Duodenal mucosa (tissue), 2 donors: ENCODE measurements around the gene TMEM165.

Experiments
- H3K27ac ChIP-seq: one replicate; pipeline ENCODE4 v1.7.0; 2013; ENCODE audit warnings: low read depth, low read length
- H3K27me3 ChIP-seq, 2 donors: one replicate each; pipeline ENCODE4 v1.7.0; 2013; ENCODE audit warnings: low read length in 2 of 2, control low read depth in 1 of 2; ENCODE audit not compliant: insufficient read depth in 2 of 2, control insufficient read depth in 1 of 2
- H3K36me3 ChIP-seq, 2 donors: one replicate each; pipeline ENCODE4 v1.7.0; 2013; ENCODE audit warnings: low read length in 2 of 2, control low read depth in 1 of 2; ENCODE audit not compliant: insufficient read depth in 2 of 2, control insufficient read depth in 1 of 2
- H3K4me1 ChIP-seq, 2 donors: one replicate each; pipeline ENCODE4 v1.7.0; 2013; ENCODE audit warnings: low read length in 2 of 2, control low read depth in 1 of 2; ENCODE audit not compliant: insufficient read depth in 2 of 2, control insufficient read depth in 1 of 2
- H3K4me3 ChIP-seq, 2 donors: one replicate each; pipeline ENCODE4 v1.7.0; 2013; ENCODE audit warnings: low read length in 2 of 2, low read depth in 1 of 2
- H3K9ac ChIP-seq, 2 donors: one replicate each; pipeline ENCODE4 v1.7.0; 2013; ENCODE audit warnings: low read length in 2 of 2, low read depth in 1 of 2
- H3K9me3 ChIP-seq, 2 donors: one replicate each; pipeline ENCODE4 v1.7.0; 2013; ENCODE audit warnings: low read length in 2 of 2, control low read depth in 1 of 2; ENCODE audit not compliant: control insufficient read depth in 1 of 2

The TMEM165 gene

GRCh38 chr4:55445921-55446577 lies 50.3 kb downstream of the TMEM165 start:
- no peak overlapping the region for H3K9ac ChIP-seq
- no peak overlapping the region for H3K4me3 ChIP-seq
- no peak overlapping the region for H3K27ac ChIP-seq
- peaks cover 16 to 43% of the 10 kb centered on the region in 2 donors for H3K36me3 ChIP-seq
- no peaks in the 10 kb centered on the region for H3K27me3 ChIP-seq
- no peaks in the 10 kb centered on the region for H3K9me3 ChIP-seq
- peaks cover 0 to 5% of the 10 kb centered on the region in 2 donors for H3K4me1 ChIP-seq

GRCh38 chr4:55446578-55446922 lies 50.8 kb downstream of the TMEM165 start:
- no peak overlapping the region for H3K4me3 ChIP-seq
- H3K27me3 ChIP-seq: no peaks in the 10 kb centered on the region
- no peaks in the 10 kb centered on the region for H3K9me3 ChIP-seq
- peaks cover 15 to 40% of the 10 kb centered on the region in 2 donors for H3K36me3 ChIP-seq
- H3K27ac ChIP-seq: no peak overlapping the region
- peaks cover 0 to 5% of the 10 kb centered on the region in 2 donors for H3K4me1 ChIP-seq
- no peak overlapping the region for H3K9ac ChIP-seq

- no peak overlapping the region for H3K9ac ChIP-seq
- H3K4me1 ChIP-seq: peaks cover 0 to 5% of the 10 kb centered on the region in 2 donors
- H3K4me3 ChIP-seq: no peak overlapping the region
- H3K36me3 ChIP-seq: peaks cover 9 to 45% of the 10 kb centered on the region in 2 donors
- H3K9me3 ChIP-seq: no peaks in the 10 kb centered on the region
- no peak overlapping the region for H3K27ac ChIP-seq
- no peaks in the 10 kb centered on the region for H3K27me3 ChIP-seq
Measured at GRCh38 chr4:55447108-55447708, 51.5 kb downstream of the TMEM165 start.

- Histone ChIP-seq H3K36me3 (peaks cover 6 to 40% of the 10 kb centered on the region in 2 donors), H3K4me1 (peaks cover 0 to 5% of the 10 kb centered on the region in 2 donors), H3K9me3 (no peaks in the 10 kb centered on the region)
Measured at GRCh38 chr4:55447831-55448230, 52.1 kb downstream of the TMEM165 start.

GRCh38 chr4:55450566-55450965 lies 54.8 kb downstream of the TMEM165 start:
- Histone ChIP-seq H3K36me3 (peaks cover 7 to 30% of the 10 kb centered on the region in 2 donors), H3K27ac (no peak overlapping the region), H3K27me3 (no peaks in the 10 kb centered on the region), H3K9me3 (no peaks in the 10 kb centered on the region), H3K4me3 (no peak overlapping the region), H3K4me1 (peaks cover 0 to 5% of the 10 kb centered on the region in 2 donors), H3K9ac (no peak overlapping the region)

More at GRCh38 chr4:55447831-55448230, 52.1 kb downstream of the TMEM165 start:
- Histone ChIP-seq H3K27me3 (no peaks in the 10 kb centered on the region), H3K27ac (no peak overlapping the region), H3K4me3 (no peak overlapping the region), H3K9ac (no peak overlapping the region)

GRCh38 chr4:55458164-55458563 lies 62.4 kb downstream of the TMEM165 start:
- H3K27ac ChIP-seq: no peak overlapping the region
- no peaks in the 10 kb centered on the region for H3K9me3 ChIP-seq
- no peak overlapping the region for H3K4me3 ChIP-seq
- H3K27me3 ChIP-seq: no peaks in the 10 kb centered on the region
- H3K4me1 ChIP-seq: no peaks in the 10 kb centered on the region
- H3K9ac ChIP-seq: no peak overlapping the region
- peaks cover 3 to 10% of the 10 kb centered on the region in 2 donors for H3K36me3 ChIP-seq

- H3K9me3 ChIP-seq: no peaks in the 10 kb centered on the region
- no peaks in the 10 kb centered on the region for H3K4me1 ChIP-seq
- H3K9ac ChIP-seq: no peak overlapping the region
- H3K27ac ChIP-seq: no peak overlapping the region
- peaks cover 2 to 10% of the 10 kb centered on the region in 2 donors for H3K36me3 ChIP-seq
- H3K27me3 ChIP-seq: no peaks in the 10 kb centered on the region
- H3K4me3 ChIP-seq: no peak overlapping the region
Measured at GRCh38 chr4:55458611-55459010, 62.9 kb downstream of the TMEM165 start.

- Histone ChIP-seq H3K4me1 (no peaks in the 10 kb centered on the region), H3K27me3 (no peaks in the 10 kb centered on the region), H3K36me3 (peaks cover 9 to 14% of the 10 kb centered on the region in 2 donors)
Measured at GRCh38 chr4:55466001-55466400, 70.2 kb downstream of the TMEM165 start.

GRCh38 chr4:55468724-55469123 lies 73.0 kb downstream of the TMEM165 start:
- Histone ChIP-seq H3K27me3 (no peaks in the 10 kb centered on the region), H3K4me3 (no peak overlapping the region), H3K27ac (no peak overlapping the region), H3K9ac (no peak overlapping the region), H3K4me1 (no peaks in the 10 kb centered on the region), H3K36me3 (peaks cover 7 to 22% of the 10 kb centered on the region in 2 donors), H3K9me3 (no peaks in the 10 kb centered on the region)

More at GRCh38 chr4:55466001-55466400, 70.2 kb downstream of the TMEM165 start:
- Histone ChIP-seq H3K9me3 (no peaks in the 10 kb centered on the region), H3K9ac (no peak overlapping the region), H3K27ac (no peak overlapping the region), H3K4me3 (no peak overlapping the region)

- no peaks in the 10 kb centered on the region for H3K4me1 ChIP-seq
- H3K9ac ChIP-seq: no peak overlapping the region
- H3K4me3 ChIP-seq: no peak overlapping the region
- H3K9me3 ChIP-seq: peaks cover 4 to 6% of the 10 kb centered on the region in 2 donors
- H3K36me3 ChIP-seq: peaks cover 12 to 35% of the 10 kb centered on the region in 2 donors
- no peak overlapping the region for H3K27ac ChIP-seq
- no peaks in the 10 kb centered on the region for H3K27me3 ChIP-seq
Measured at GRCh38 chr4:55469979-55470378, 74.2 kb downstream of the TMEM165 start.
